Lower leg skin (tissue), 3 donors: Measurements from ENCODE around the gene MROH2A.

Experiments
- POLR2A ChIP-seq, 2 donors: fragments of 450-650 bp; IDR thresholded peaks; one replicate each; pipeline ENCODE4 v1.6.1; 2016 to 2017; ENCODE audit warnings: antibody characterized with exemption in 2 of 2, mild to moderate bottlenecking in 1 of 2, moderate library complexity in 1 of 2
- TF ChIP-seq, protein P1 (sequence below), 3 donors: fragments of 450-650 bp; IDR thresholded peaks; one replicate each; pipeline ENCODE4 v1.5.1; 2016; ENCODE audit warnings: antibody characterized with exemption in 3 of 3, mild to moderate bottlenecking in 3 of 3, moderate library complexity in 2 of 3

DNA sequence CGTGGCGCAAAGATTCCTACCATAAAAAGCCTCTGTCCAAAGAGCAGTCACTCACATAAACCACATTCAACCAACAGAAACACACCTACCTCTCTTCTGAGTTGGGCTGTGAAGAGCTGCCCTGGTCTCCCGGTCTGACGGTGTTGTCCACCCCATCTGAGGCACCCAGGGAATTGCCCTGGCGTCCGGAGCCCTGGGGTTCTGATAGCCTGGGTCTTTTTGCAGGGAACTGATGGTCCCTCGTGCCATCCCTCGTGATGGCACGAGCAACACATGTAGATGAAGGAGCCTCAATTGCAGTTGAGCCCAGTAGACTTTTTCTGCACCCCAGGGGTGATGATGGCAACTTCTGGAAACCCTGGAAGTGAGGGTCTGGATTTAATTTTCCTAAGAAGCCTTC, 62.4 kb downstream of the MROH2A start:
- no peak for TF ChIP-seq POLR2A (IDR thresholded peaks at IDR 0.05)
- TF ChIP-seq, protein P1, sequence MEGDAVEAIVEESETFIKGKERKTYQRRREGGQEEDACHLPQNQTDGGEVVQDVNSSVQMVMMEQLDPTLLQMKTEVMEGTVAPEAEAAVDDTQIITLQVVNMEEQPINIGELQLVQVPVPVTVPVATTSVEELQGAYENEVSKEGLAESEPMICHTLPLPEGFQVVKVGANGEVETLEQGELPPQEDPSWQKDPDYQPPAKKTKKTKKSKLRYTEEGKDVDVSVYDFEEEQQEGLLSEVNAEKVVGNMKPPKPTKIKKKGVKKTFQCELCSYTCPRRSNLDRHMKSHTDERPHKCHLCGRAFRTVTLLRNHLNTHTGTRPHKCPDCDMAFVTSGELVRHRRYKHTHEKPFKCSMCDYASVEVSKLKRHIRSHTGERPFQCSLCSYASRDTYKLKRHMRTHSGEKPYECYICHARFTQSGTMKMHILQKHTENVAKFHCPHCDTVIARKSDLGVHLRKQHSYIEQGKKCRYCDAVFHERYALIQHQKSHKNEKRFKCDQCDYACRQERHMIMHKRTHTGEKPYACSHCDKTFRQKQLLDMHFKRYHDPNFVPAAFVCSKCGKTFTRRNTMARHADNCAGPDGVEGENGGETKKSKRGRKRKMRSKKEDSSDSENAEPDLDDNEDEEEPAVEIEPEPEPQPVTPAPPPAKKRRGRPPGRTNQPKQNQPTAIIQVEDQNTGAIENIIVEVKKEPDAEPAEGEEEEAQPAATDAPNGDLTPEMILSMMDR (IDR thresholded peaks at IDR 0.05): no peak
